Heart left ventricle (tissue), 16 donors: Measurements from ENCODE around the gene GJA1. TPM values are rescaled to one million over a fixed set of nuclear protein-coding genes. Genes with fewer than 3 reads are reported as not detected.
A peak's percentile ranks its signal among the peaks of the same experiment; 100 is the strongest.

Source experiments
- ATAC-seq, 4 donors: fragments of 200-7000 bp; cut with Tn5 transposase; one replicate each; pipeline ENCODE4 v1.9.1; 2020 to 2022; ENCODE audit warnings: moderate library complexity in 4 of 4, mild to moderate bottlenecking in 3 of 4, moderate number of reproducible peaks in 1 of 4
- DNase-seq, 5 donors: peaks; one replicate each; pipeline ENCODE4 v3.0.0-alpha.2; 2020
- H3K27ac ChIP-seq, 12 donors: fragments of 200-600 bp; sonication (generic) in 4 of 12; one replicate each; pipeline versions ENCODE4 v1.5.0 to v1.8.0; 2016 to 2022; ENCODE audit warnings: mild to moderate bottlenecking in 2 of 12
- H3K27me3 ChIP-seq, 9 donors: fragments of 200-600 bp; sonication (generic) in 2 of 9; one replicate each; pipeline versions ENCODE4 v1.5.1 to v1.8.0; 2016 to 2022; ENCODE audit warnings: mild to moderate bottlenecking in 3 of 9
- H3K36me3 ChIP-seq, 9 donors: fragments of 200-600 bp; sonication (generic) in 2 of 9; one replicate each; pipeline versions ENCODE4 v1.5.0 to v1.8.0; 2018 to 2022; ENCODE audit warnings: mild to moderate bottlenecking in 2 of 9
- H3K4me1 ChIP-seq, 12 donors: fragments of 200-600 bp; sonication (generic) in 4 of 12; one replicate each; pipeline versions ENCODE4 v1.5.0 to v1.8.0; 2016 to 2022; ENCODE audit warnings: mild to moderate bottlenecking in 3 of 12
- H3K4me3 ChIP-seq, 12 donors: fragments of 200-600 bp; sonication (generic) in 4 of 12; one replicate each; pipeline versions ENCODE4 v1.5.0 to v1.8.0; 2017 to 2022; ENCODE audit warnings: mild to moderate bottlenecking in 9 of 12, moderate library complexity in 4 of 12
- H3K9me3 ChIP-seq, 12 donors: fragments of 200-600 bp; sonication (generic) in 4 of 12; one replicate each; pipeline versions ENCODE4 v1.5.0 to v1.8.0; 2016 to 2022; ENCODE audit warnings: mild to moderate bottlenecking in 1 of 12
- POLR2A ChIP-seq, 2 donors: fragments of 450-650 bp; IDR thresholded peaks; one replicate each; pipeline ENCODE4 v1.6.1; 2017; ENCODE audit warnings: antibody characterized with exemption in 2 of 2, mild to moderate bottlenecking in 2 of 2, moderate library complexity in 2 of 2
- WGBS, 4 donors: extraction: QIAGEN DNeasy Blood & Tissue Kit in 2 of 4; methylation state at CpG; one replicate each; pipeline versions ENCODE4 v1.1.5 to v1.1.7; 2013 to 2018; 5-methylcytosine and 5-hydroxymethylcytosine counted together
- intact Hi-C, 10 donors: fragments of 100-400 bp; cut with DNase I; formaldehyde crosslinking; loops; one replicate each; pipeline versions ENCODE4 v1.11.1 to v1.14.2; 2022
- polyA plus RNA-seq, 2 donors: library from polyadenylated mRNA; stranded (reverse); fragments of 200-250 nt; gene quantifications; one replicate each; pipeline ENCODE4 v1.2.3, GENCODE V29; 2013
- total RNA-seq, 9 donors: library from RNA; depleted of rRNA in 2 of 9; stranded (reverse); fragments of >200 nt in 2 of 9; fragmentation: NEBNext Ultra II Directional in 3 of 9; extraction: Animal tissue kit (Norgen Biotek cat#: 25700) in 3 of 9; gene quantifications; one replicate each; pipeline versions ENCODE4 v1.1.0 to v1.2.4, GENCODE V29; 2016 to 2023
- TF ChIP-seq, protein P1 (sequence below), 12 donors: fragments of 200-600 bp; sonication (generic) in 4 of 12; IDR thresholded peaks; one replicate each; pipeline versions ENCODE4 v1.5.0 to v1.8.0; 2018 to 2022; ENCODE audit warnings: antibody characterized with exemption in 12 of 12, mild to moderate bottlenecking in 5 of 12
- donor health status: ischemic (EF 13 %, LVEDD 7.1; RV severe dilation, severe dysfunction).
- donor health status: healthy with polysubstance abuse.
- donor health status: DM: no; HTN: yes; CAD: no.
- donor health status: DM: no; HTN: no; CAD: no.
- donor health status: ischemic (EF 25% LVEDD 6.9; RV normal size, moderate dysfunction).
- donor health status: ischemic (EF 25% LVEDD 5.7; RV mildly dilated, moderate dysfunction).
- donor health status: healthy.
- donor health status: DM: yes; HTN: yes; CAD: no.
- donor health status: ischemic (EF 35%, LVEDD 5.7; RV mildly dilated, moderate dysfunction).
- donor health status: nonischemic (EF 11% LVEDD 7.7; RV severe dilation, severe dysfunction).
- donor health status: DM: yes; HTN: yes; CAD: no.
- donor health status: PGD.
- donor health status: ischemic (EF 29% LVEDD 5.4; RV normal size, mild dysfunction).
- donor health status: nonischemic (EF 23%, LVEDD 6.1; RV moderate dilation, normal function).

Gene GJA1
- total and polyA plus RNA-seq, 11 donors = 103 to 404 (median 208) TPM

GRCh38 chr6:121438869-121439268, 3.4 kb downstream of the GJA1 start:
- no peak for ATAC-seq
- Histone ChIP-seq H3K27me3 (peaks cover 0 to 22% (median 0%) of the 10 kb centered on the region in 9 donors), H3K36me3 (no peaks in the 10 kb centered on the region), H3K4me3 (peak overlapping the region; percentile 11 to 86 (median 72)), H3K27ac (peak overlapping the region in 11 of 12 donors; percentile 53 to 95 (median 92)), H3K4me1 (peaks cover 0 to 55% (median 15%) of the 10 kb centered on the region in 12 donors), H3K9me3 (no peaks in the 10 kb centered on the region)
- DNase-seq = no peak
- 36 to 51% (median 46%) methylated on average over 3 of the region's 3 CpGs for WGBS, 4 donors
- intact Hi-C loops = loop anchor here in 8 of 10 donors (2.0 to 10.0 kb wide), 11 partner anchors 143 to 956 kb away; partner anchors contain the start of gene HSF2 (in 1 of the 8)
- TF ChIP-seq, protein P1, sequence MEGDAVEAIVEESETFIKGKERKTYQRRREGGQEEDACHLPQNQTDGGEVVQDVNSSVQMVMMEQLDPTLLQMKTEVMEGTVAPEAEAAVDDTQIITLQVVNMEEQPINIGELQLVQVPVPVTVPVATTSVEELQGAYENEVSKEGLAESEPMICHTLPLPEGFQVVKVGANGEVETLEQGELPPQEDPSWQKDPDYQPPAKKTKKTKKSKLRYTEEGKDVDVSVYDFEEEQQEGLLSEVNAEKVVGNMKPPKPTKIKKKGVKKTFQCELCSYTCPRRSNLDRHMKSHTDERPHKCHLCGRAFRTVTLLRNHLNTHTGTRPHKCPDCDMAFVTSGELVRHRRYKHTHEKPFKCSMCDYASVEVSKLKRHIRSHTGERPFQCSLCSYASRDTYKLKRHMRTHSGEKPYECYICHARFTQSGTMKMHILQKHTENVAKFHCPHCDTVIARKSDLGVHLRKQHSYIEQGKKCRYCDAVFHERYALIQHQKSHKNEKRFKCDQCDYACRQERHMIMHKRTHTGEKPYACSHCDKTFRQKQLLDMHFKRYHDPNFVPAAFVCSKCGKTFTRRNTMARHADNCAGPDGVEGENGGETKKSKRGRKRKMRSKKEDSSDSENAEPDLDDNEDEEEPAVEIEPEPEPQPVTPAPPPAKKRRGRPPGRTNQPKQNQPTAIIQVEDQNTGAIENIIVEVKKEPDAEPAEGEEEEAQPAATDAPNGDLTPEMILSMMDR (IDR thresholded peaks at IDR 0.05) = no peak
- no peak for TF ChIP-seq POLR2A (IDR thresholded peaks at IDR 0.05)

DNA sequence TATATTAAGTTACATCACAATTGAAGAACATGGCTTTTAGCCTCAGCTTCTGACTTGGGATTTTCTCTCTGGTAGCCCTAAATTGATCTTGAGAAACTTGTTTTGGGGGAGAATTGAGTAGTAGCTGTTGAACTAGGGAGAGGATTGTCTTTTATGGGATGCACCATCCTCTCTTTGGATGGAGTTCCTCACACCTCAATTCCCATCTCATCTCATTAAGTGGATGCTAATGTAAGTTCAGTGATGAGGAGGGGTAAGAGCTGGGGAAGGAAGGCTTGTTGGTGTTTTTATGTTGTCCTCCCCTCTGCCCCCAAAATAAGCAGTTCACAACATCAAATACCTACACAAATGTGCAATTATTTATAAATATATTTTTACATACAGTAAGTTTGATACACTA, 4.0 kb downstream of the GJA1 start:
- peaks cover 0 to 22% (median 0%) of the 10 kb centered on the region in 9 donors for H3K27me3 ChIP-seq
- intact Hi-C loops = loop anchor here in 8 of 10 donors (2.0 to 10.0 kb wide), 11 partner anchors 143 to 955 kb away; partner anchors contain the start of gene HSF2 (in 1 of the 8)
- H3K36me3 ChIP-seq = no peaks in the 10 kb centered on the region
- no peak for DNase-seq
- TF ChIP-seq POLR2A (IDR thresholded peaks at IDR 0.05) = no peak
- ATAC-seq = no peak
- H3K4me3 ChIP-seq = peak overlapping the region in 10 of 12 donors; percentile 11 to 86 (median 77)
- peaks cover 0 to 59% (median 21%) of the 10 kb centered on the region in 12 donors for H3K4me1 ChIP-seq
- H3K27ac ChIP-seq = peak overlapping the region in 11 of 12 donors; percentile 53 to 95 (median 92)
- no peaks in the 10 kb centered on the region for H3K9me3 ChIP-seq

GRCh38 chr6:121439926-121440325, 4.5 kb downstream of the GJA1 start:
- DNase-seq (no peak), ATAC-seq (no peak)
- TF ChIP-seq, protein P1 (IDR thresholded peaks at IDR 0.05) = no peak
- TF ChIP-seq POLR2A (IDR thresholded peaks at IDR 0.05) = no peak
- no peaks in the 10 kb centered on the region for H3K9me3 ChIP-seq
- peak overlapping the region in 10 of 12 donors; percentile 11 to 86 (median 77) for H3K4me3 ChIP-seq
- H3K36me3 ChIP-seq = peaks cover 0 to 3% (median 0%) of the 10 kb centered on the region in 9 donors
- intact Hi-C loops = loop anchor here in 9 of 10 donors (2.0 to 10.0 kb wide), 11 partner anchors 142 to 955 kb away; partner anchors contain the start of gene HSF2 (in 1 of the 9)
- 20 to 30% (median 25%) methylated on average over 4 of the region's 4 CpGs for WGBS, 4 donors
- peaks cover 0 to 60% (median 24%) of the 10 kb centered on the region in 12 donors for H3K4me1 ChIP-seq
- H3K27me3 ChIP-seq = peaks cover 0 to 22% (median 0%) of the 10 kb centered on the region in 9 donors
- peak overlapping the region in 11 of 12 donors; percentile 34 to 95 (median 86) for H3K27ac ChIP-seq

GRCh38 chr6:121441477-121441876, 6.0 kb downstream of the GJA1 start:
- 25 to 40% (median 30%) methylated on average over 4 of the region's 4 CpGs for WGBS, 4 donors
- H3K9me3 ChIP-seq = no peaks in the 10 kb centered on the region
- H3K27ac ChIP-seq = peak overlapping the region; percentile 14 to 95 (median 54)
- H3K36me3 ChIP-seq = peaks cover 0 to 15% (median 2%) of the 10 kb centered on the region in 9 donors
- peaks cover 0 to 18% (median 0%) of the 10 kb centered on the region in 9 donors for H3K27me3 ChIP-seq
- intact Hi-C loops = loop anchor here in 3 of 10 donors (5.0 to 10.0 kb wide), 3 partner anchors 141 to 226 kb away; no protein-coding TSS in a partner anchor
- no peak for DNase-seq
- peaks cover 0 to 69% (median 26%) of the 10 kb centered on the region in 12 donors for H3K4me1 ChIP-seq
- H3K4me3 ChIP-seq = peak overlapping the region in 9 of 12 donors; percentile 15 to 86 (median 78)
- TF ChIP-seq POLR2A (IDR thresholded peaks at IDR 0.05) = no peak
- TF ChIP-seq, protein P1 (IDR thresholded peaks at IDR 0.05) = no peak
- no peak for ATAC-seq
